Keratinocyte (primary cell): ENCODE results near the gene SNX11. TPM values are rescaled to one million over a fixed set of nuclear protein-coding genes. Genes with fewer than 3 reads are reported as not detected.

Experiments used
- DNase-seq: peaks from one replicate; pipeline ENCODE4 v3.0.0-alpha.2; 2011; ENCODE audit warnings: low read depth, missing footprints, low spot score
- FAIRE-seq: peaks from 2 replicates; lab custom pipeline; 2011; peaks lifted over from hg19 to GRCh38; lab: Jason Lieb, UNC
- H2AFZ ChIP-seq: 2 replicates; pipeline ENCODE4 v1.6.0; 2012; ENCODE audit warnings: low read length, control low read depth, inconsistent platforms; ENCODE audit not compliant: control insufficient read depth
- H3K27ac ChIP-seq: 2 replicates; pipeline ENCODE4 v1.5.1; 2011; ENCODE audit warnings: low read length; ENCODE audit not compliant: control insufficient read depth, insufficient read depth
- H3K27me3 ChIP-seq: 3 replicates; pipeline ENCODE4 v1.6.0; 2011; ENCODE audit warnings: low read length; ENCODE audit not compliant: control insufficient read depth, insufficient read depth; ENCODE audit errors: extremely low read depth
- H3K36me3 ChIP-seq, 2 experiments: 2 replicates in 1 of 2; 3 replicates in 1 of 2; pipeline ENCODE4 v1.5.1; 2011; ENCODE audit warnings: low read length in 2 of 2, mild to moderate bottlenecking in 1 of 2; ENCODE audit not compliant: control insufficient read depth in 2 of 2, insufficient read depth in 2 of 2; ENCODE audit errors: extremely low read depth in 1 of 2
- H3K4me1 ChIP-seq: 3 replicates; pipeline ENCODE4 v1.5.1; 2011; ENCODE audit warnings: low read length; ENCODE audit not compliant: control insufficient read depth, insufficient read depth; ENCODE audit errors: extremely low read depth
- H3K4me2 ChIP-seq: 3 replicates; pipeline ENCODE4 v1.6.0; 2011; ENCODE audit warnings: low read depth, low read length; ENCODE audit not compliant: control insufficient read depth, insufficient read depth; ENCODE audit errors: extremely low read depth
- H3K4me3 ChIP-seq, 3 experiments: fragments of 200-600 bp in 1 of 3; sonication (generic) in 1 of 3; 2 replicates in 2 of 3; 3 replicates in 1 of 3; pipeline ENCODE4 v1.5.1; 2011 to 2016; ENCODE audit warnings: low read length in 3 of 3, mild to moderate bottlenecking in 3 of 3, control low read depth in 2 of 3, inconsistent platforms in 1 of 3, low read depth in 1 of 3, mixed read lengths in 1 of 3, mixed run types in 1 of 3, moderate library complexity in 1 of 3; ENCODE audit not compliant: control insufficient read depth in 2 of 3, insufficient read depth in 2 of 3; ENCODE audit errors: extremely low read depth in 1 of 3
- H3K79me2 ChIP-seq: 2 replicates; pipeline ENCODE4 v1.6.0; 2012; ENCODE audit warnings: low read length; ENCODE audit not compliant: control insufficient read depth, insufficient read depth
- H3K9ac ChIP-seq: 3 replicates; pipeline ENCODE4 v1.6.0; 2011; ENCODE audit warnings: low read length; ENCODE audit not compliant: control insufficient read depth, insufficient read depth; ENCODE audit errors: extremely low read depth
- H3K9me1 ChIP-seq: 3 replicates; pipeline ENCODE4 v1.6.0; 2011; ENCODE audit warnings: low read length; ENCODE audit not compliant: control insufficient read depth, insufficient read depth; ENCODE audit errors: extremely low read depth
- H3K9me3 ChIP-seq: 2 replicates; pipeline ENCODE4 v1.5.1; 2012; ENCODE audit warnings: low read depth, low read length; ENCODE audit not compliant: control insufficient read depth
- H4K20me1 ChIP-seq: 3 replicates; pipeline ENCODE4 v1.6.0; 2011; ENCODE audit warnings: low read length; ENCODE audit not compliant: control insufficient read depth, insufficient read depth; ENCODE audit errors: extremely low read depth
- CTCF ChIP-seq, 3 experiments: IDR thresholded peaks in 1 of 3; conservative IDR thresholded peaks in 1 of 3; optimal IDR thresholded peaks in 1 of 3; 2 replicates in 2 of 3; 3 replicates in 1 of 3; pipeline versions ENCODE3 to v1.5.1; 2011; ENCODE audit warnings: low read length in 3 of 3, mild to moderate bottlenecking in 3 of 3, moderate library complexity in 2 of 3, control low read depth in 1 of 3, inconsistent platforms in 1 of 3; ENCODE audit not compliant: insufficient read depth in 2 of 3; ENCODE audit errors: extremely low read depth in 1 of 3
- EZH2 ChIP-seq: IDR thresholded peaks from one replicate; pipeline ENCODE4 v1.6.1; 2012; ENCODE audit warnings: inconsistent platforms, mild to moderate bottlenecking, low read length, moderate library complexity
- dilution Hi-C: fragments of 300-500 bp; cut with MboI; formaldehyde crosslinking; loops from one replicate; pipeline ENCODE4 v1.7.0; 2020; ENCODE audit warnings: low sequenced_read_pairs; ENCODE audit not compliant: extremely low pct_ligation_motif_present
- polyA plus RNA-seq, 5 experiments: library from polyadenylated mRNA; depleted of rRNA in 3 of 5; stranded (reverse) in 3 of 5; stranded (forward) in 1 of 5; unstranded in 1 of 5; fragments of >200 nt; gene quantifications; 1 replicate in 1 of 5; 2 replicates in 3 of 5; 3 replicates in 1 of 5; pipeline versions ENCODE4 v1.2.1 to v1.2.3, GENCODE V29; 2011 to 2012; ENCODE audit warnings: missing spikeins in 2 of 5, low read depth in 1 of 5, low replicate concordance in 1 of 5

The SNX11 gene
- polyA plus RNA-seq, 1 donor (not counting 4 experiments of a cell fraction or from before 2014, with no cell fraction given) = 21.0 TPM

DNA sequence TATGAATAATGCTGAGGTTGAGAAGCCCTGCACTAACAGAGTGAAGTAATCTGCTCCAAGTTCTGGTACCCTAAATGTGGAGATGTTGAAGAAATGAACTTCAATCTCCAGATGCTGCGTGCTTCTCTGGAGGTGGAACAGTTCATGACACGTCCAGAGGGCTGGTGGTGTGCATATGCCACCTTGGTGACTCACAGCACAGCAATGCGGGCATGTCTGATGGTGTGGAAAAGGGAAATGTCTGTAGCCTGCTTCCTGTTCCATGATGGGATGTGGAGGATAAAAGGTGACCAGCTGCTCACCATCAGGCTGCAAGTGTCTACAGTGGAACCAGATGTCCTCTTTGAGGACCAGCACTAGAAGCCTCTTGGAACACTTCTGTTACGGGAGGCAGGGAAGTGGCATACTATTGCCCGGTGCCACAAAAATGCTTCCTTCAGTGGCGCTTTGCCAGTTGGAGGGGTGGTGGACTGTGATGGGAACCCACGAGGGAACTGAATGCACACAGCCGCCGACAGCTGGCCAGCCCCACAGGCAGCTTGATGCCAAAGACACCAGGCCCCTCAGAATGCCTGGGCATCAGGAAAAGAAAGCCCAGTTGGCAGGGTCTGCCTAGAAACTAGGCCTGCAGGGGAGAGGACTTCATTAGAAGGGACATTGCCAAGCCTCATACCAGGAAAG is 19.9 kb downstream of the SNX11 start:
- dilution Hi-C loops = no loop called here
- H3K36me3 ChIP-seq = peaks cover 0 to 7% of the 10 kb centered on the region in 2 experiments
- no peak overlapping the region for H3K9ac ChIP-seq
- no peak for TF ChIP-seq CTCF (optimal IDR thresholded peaks at IDR 0.05 in 1 of 3, IDR thresholded peaks at IDR 0.05 in 1 of 3, conservative IDR thresholded peaks at IDR 0.05 in 1 of 3; ENCODE audit: extremely low read depth in 1 of 3, insufficient read depth in 2 of 3, low read length in 3 of 3)
- H3K9me3 ChIP-seq = no peaks in the 10 kb centered on the region
- FAIRE-seq = peak; percentile 97
- no peaks in the 10 kb centered on the region for H3K27me3 ChIP-seq
- peak overlapping the region; percentile 39 for H3K4me2 ChIP-seq
- no peaks in the 10 kb centered on the region for H3K79me2 ChIP-seq
- H3K4me1 ChIP-seq = peaks cover 18% of the 10 kb centered on the region
- H4K20me1 ChIP-seq = no peaks in the 10 kb centered on the region
- peak overlapping the region in 1 of 3 experiments; percentile 3 for H3K4me3 ChIP-seq
- H3K9me1 ChIP-seq = no peaks in the 10 kb centered on the region
- H3K27ac ChIP-seq = peak overlapping the region; percentile 19
- DNase-seq = peak; percentile 68
- H2AFZ ChIP-seq = no peak overlapping the region

- H3K27ac ChIP-seq = no peak overlapping the region
- no peaks in the 10 kb centered on the region for H3K27me3 ChIP-seq
- no peak overlapping the region for H3K9ac ChIP-seq
- no peak for TF ChIP-seq EZH2
- no peak for TF ChIP-seq CTCF (optimal IDR thresholded peaks at IDR 0.05 in 1 of 3, IDR thresholded peaks at IDR 0.05 in 1 of 3, conservative IDR thresholded peaks at IDR 0.05 in 1 of 3; ENCODE audit: extremely low read depth in 1 of 3, insufficient read depth in 2 of 3, low read length in 3 of 3)
- H3K4me1 ChIP-seq = peaks cover 18% of the 10 kb centered on the region
- H2AFZ ChIP-seq = no peak overlapping the region
- H4K20me1 ChIP-seq = no peaks in the 10 kb centered on the region
- no peaks in the 10 kb centered on the region for H3K9me1 ChIP-seq
- H3K9me3 ChIP-seq = no peaks in the 10 kb centered on the region
- no peak overlapping the region for H3K4me2 ChIP-seq
- no peak overlapping the region for H3K4me3 ChIP-seq
- peaks cover 0 to 3% of the 10 kb centered on the region in 2 experiments for H3K36me3 ChIP-seq
- dilution Hi-C loops = no loop called here
- DNase-seq = no peak
- FAIRE-seq = no peak
- no peaks in the 10 kb centered on the region for H3K79me2 ChIP-seq
These were observed 20.8 kb downstream of the SNX11 start for GRCh38 chr17:48128400-48128799.
